GM21786 (cell line): ENCODE data around the gene SPATA7.

Source experiments
- ATAC-seq: cut with Tn5 transposase; IDR thresholded peaks from one replicate; pipeline ENCODE4 v1.9.1; 2021; ENCODE audit not compliant: unreplicated experiment

The SPATA7 gene

DNA sequence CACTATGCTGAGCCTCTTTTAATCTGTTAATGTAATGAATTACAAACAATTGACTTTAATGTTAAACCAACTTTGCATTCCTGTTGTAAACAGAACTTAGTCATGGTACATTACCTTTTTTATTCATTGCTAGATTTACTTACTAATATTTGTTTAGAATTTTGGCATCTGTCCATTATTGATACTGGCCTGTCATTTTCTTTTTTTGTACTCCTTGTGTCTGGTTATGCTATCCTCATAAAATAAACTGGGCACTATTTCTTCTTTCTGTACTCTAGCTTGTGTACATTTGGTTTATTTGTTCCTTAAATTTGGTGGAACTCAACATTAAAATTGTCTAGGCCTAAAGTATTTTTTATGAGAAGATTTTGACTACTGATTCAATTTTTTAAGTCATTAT is 32.1 kb downstream of the SPATA7 start:
- ATAC-seq: no peak

DNA sequence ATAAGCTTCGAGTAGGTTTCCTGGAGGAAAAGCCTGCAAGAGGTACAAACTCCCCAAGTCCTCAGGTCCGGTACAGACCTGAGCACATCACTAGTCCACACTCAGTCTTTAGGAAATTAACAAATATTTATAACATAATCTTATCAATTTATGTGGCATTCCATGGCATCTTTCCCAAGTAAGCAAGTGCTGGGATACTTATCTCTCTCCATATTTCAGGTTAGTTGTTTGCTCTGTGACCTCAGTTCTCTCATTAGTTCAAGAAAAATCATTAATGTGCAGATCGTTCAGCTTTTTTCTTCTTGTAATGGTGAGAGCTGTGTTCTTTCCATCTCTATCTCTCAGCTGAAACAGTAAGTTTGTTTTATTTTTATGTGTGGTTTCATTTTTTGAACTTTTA is 34.7 kb downstream of the SPATA7 start:
- ATAC-seq: no peak

DNA sequence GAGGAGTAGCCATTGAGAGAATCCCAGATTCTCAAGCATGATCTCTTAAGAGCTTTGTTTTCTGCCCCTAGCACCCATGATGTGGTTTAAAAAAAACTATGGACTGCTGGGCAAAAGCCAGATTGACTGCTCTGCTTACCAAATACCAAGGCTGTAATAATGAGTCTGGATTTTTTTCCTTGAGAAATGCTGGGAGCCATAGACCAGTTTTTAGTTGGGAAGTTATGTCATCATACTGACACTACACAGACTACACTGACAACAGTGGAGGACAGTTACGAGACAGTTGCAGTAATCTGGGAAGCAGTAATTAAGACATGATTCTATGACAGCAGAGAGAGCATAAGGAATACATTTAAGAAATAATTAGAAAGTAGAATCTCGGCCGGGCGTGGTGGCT is 35.8 kb downstream of the SPATA7 start:
- no peak for ATAC-seq

GRCh38 chr14:88422047-88422446 is 36.6 kb downstream of the SPATA7 start:
- no peak for ATAC-seq

DNA sequence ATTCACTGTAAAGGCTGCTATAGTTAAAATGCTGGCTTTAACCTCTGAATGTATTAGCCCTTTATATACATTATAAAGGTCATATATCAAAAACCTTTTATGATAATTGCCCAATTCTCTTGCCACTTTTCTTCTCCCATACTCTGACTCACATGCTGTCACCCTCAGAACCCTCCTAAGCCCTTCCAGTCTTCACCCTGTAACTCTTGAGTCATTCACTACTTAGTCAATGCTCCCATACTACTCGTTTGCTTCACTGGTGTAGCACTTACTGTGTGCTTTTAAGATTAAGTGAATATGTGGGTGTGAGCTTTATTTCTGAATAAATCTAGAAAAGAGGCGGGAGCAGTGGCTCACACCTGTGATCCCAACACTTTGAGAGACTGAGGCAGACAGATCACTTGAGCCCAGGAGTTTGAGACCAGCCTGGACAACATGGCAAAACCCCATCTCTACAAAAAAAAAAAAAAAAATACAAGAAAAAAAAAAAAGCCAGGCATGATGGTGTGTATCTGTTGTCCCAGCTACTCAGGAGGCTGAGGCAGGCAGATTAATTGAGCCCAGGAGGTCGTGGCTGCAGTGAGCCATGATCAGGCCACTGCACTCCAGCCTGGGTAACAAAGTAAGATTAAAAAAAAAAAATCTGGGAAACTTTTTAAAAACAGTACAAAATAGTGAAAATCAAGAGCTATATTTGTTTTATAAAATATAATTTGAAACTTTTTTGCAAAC is 37.6 kb downstream of the SPATA7 start:
- ATAC-seq: no peak

- no peak for ATAC-seq
These were observed 39.1 kb downstream of the SPATA7 start for GRCh38 chr14:88424573-88424972.

GRCh38 chr14:88426271-88426670 is 40.8 kb downstream of the SPATA7 start:
- no peak for ATAC-seq

GRCh38 chr14:88430976-88431375 is 45.5 kb downstream of the SPATA7 start:
- no peak for ATAC-seq

DNA sequence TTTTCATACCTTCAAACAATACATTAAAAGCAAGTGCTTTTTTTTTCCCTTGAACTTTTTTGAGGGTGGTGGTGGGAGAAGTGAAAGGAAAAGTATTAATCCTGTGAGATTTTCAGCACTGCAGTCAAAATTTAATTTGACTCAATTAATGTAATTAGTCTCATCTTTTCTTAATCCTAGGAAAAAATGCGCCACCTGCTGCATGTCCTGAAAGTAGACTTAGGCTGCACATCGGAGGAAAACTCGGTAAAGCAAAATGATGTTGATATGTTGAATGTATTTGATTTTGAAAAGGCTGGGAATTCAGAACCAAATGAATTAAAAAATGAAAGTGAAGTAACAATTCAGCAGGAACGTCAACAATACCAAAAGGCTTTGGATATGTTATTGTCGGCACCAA is 52.2 kb downstream of the SPATA7 start:
- no peak for ATAC-seq

DNA sequence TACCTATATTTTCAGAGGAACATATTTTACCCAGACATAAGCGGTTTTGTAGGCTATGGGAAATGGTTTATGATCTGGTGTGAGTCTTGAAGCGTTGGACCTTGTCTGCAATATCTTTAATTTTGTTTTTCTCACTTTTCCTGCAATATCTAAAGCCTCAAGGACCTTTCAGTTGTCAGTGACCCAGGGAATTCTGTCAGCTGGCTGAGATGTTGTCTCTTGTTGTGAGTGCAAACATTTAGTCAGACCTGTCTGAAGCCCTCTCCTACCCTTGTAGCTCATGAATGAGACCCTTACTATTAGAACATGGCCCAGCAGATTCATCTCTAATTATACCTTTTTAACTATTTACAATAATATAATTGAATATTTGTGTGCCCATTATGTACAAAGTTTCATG is 53.6 kb downstream of the SPATA7 start:
- no peak for ATAC-seq

GRCh38 chr14:88452231-88452630 is 66.8 kb downstream of the SPATA7 start:
- no peak for ATAC-seq

- ATAC-seq: no peak
These were observed 69.4 kb downstream of the SPATA7 start for GRCh38 chr14:88454886-88455285.

DNA sequence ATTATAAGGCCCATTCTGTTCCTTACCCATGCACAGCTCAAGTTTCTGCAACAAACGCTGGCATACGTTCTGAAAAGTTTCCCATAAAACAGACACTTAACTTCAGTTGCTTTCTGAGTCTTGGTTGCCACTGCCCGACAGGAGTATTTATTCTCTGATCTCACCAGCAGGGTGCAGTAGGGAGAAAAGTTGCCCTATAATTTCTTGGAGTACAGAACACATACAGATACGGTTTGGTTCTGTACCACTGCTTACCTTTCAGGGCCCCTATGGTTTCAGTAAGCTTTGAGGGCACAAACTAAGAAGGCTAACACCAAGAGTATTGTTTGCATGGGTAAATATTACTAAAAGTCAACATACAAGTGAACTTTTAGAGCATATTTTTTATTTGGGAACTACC is 77.9 kb downstream of the SPATA7 start:
- no peak for ATAC-seq

DNA sequence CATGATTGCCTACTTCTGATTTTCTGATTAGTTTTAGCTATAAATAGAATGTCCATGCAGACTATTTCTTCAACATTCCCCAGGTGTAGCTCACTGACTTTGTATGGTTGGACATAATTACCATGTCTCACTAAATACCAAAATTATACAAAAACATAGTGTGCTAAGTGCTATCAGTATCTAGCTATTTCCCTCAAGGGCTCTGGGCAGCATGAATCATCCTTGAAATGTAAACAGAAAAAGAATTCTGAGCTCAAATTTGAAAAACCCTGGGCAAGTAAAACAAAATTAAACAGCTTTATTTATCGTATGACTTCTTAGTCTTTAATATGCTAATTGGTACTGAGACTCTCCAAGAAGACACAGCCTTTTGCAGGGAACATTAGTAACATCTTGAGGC is 82.9 kb downstream of the SPATA7 start:
- ATAC-seq: no peak

- no peak for ATAC-seq
These were observed 85.3 kb downstream of the SPATA7 start for GRCh38 chr14:88470542-88471440.

- ATAC-seq: no peak
These were observed 88.3 kb downstream of the SPATA7 start for GRCh38 chr14:88473791-88474190.

- no peak for ATAC-seq
These were observed 90.8 kb downstream of the SPATA7 start for GRCh38 chr14:88476214-88476774.

GRCh38 chr14:88476825-88477224 is 91.4 kb downstream of the SPATA7 start:
- no peak for ATAC-seq

GRCh38 chr14:88477513-88478250 is 92.2 kb downstream of the SPATA7 start:
- no peak for ATAC-seq

- no peak for ATAC-seq
These were observed 93.5 kb downstream of the SPATA7 start for GRCh38 chr14:88478931-88479330.

GRCh38 chr14:88479574-88479987 is 94.1 kb downstream of the SPATA7 start:
- ATAC-seq: no peak
